A673 (cell line): ENCODE data around the gene PRKCA. TPM values are rescaled to one million over a fixed set of nuclear protein-coding genes. Genes with fewer than 3 reads are reported as not detected.

Experiments
- BruUV-seq: library from RNA; stranded (reverse); fragments of 400-500 nt; replicated peaks from 2 replicates; lab custom pipeline; 2021; lab: Mats Ljungman, UMichigan
- CTCF ChIA-PET: fragments of 300-600 bp; sonication (Branson Sonifier 250); formaldehyde crosslinking; loops from one replicate; lab custom pipeline; 2022; ENCODE audit warnings: antibody characterized with exemption; lab: Charles Lee
- POLR2A ChIA-PET: fragments of 300-600 bp; sonication (Branson Sonifier 250); formaldehyde crosslinking; loops from one replicate; lab custom pipeline; 2022; ENCODE audit warnings: antibody characterized with exemption; ENCODE audit not compliant: low non-redundant PET; lab: Charles Lee
- DNase-seq: peaks from one replicate; pipeline ENCODE4 v3.0.0-alpha.2; 2015; ENCODE audit warnings: low spot score
- H3K27ac ChIP-seq: fragments of 200-600 bp; sonication (generic); 2 replicates; pipeline ENCODE4 v1.5.1; 2016; ENCODE audit warnings: mixed run types, low read depth, mild to moderate bottlenecking, mixed read lengths, antibody characterized with exemption, low read length; ENCODE audit not compliant: poor library complexity, severe bottlenecking
- H3K27me3 ChIP-seq: fragments of 200-600 bp; sonication (generic); replicated peaks from 2 replicates; pipeline ENCODE4 v1.6.1; 2017; ENCODE audit warnings: mixed run types, low read depth, mild to moderate bottlenecking, mixed read lengths, antibody characterized with exemption, low read length; ENCODE audit not compliant: insufficient read depth, poor library complexity
- H3K36me3 ChIP-seq: fragments of 200-600 bp; sonication (generic); 2 replicates; pipeline ENCODE4 v1.6.1; 2016; ENCODE audit warnings: mixed run types, mild to moderate bottlenecking, mixed read lengths, antibody characterized with exemption, low read length; ENCODE audit not compliant: insufficient read depth, poor library complexity, severe bottlenecking
- H3K4me1 ChIP-seq: fragments of 200-600 bp; sonication (generic); 2 replicates; pipeline ENCODE4 v1.6.1; 2017; ENCODE audit warnings: mixed run types, mild to moderate bottlenecking, mixed read lengths, antibody characterized with exemption, low read length; ENCODE audit not compliant: insufficient read depth, poor library complexity, severe bottlenecking
- H3K4me3 ChIP-seq: fragments of 200-600 bp; sonication (generic); 2 replicates; pipeline ENCODE4 v1.5.1; 2016; ENCODE audit warnings: low read depth, mixed run types, mild to moderate bottlenecking, mixed read lengths, low read length; ENCODE audit not compliant: poor library complexity, severe bottlenecking
- H3K9me3 ChIP-seq: fragments of 200-600 bp; sonication (generic); 2 replicates; pipeline ENCODE4 v1.6.1; 2016; ENCODE audit warnings: mixed run types, low read depth, mild to moderate bottlenecking, mixed read lengths, antibody characterized with exemption, low read length; ENCODE audit not compliant: poor library complexity, severe bottlenecking
- CTCF ChIP-seq: fragments of 300-800, 200-600 bp; sonication (generic); conservative IDR thresholded peaks from 2 replicates; pipeline ENCODE4 v1.5.1; 2017; ENCODE audit warnings: low read depth, mild to moderate bottlenecking, antibody characterized with exemption, low read length, moderate library complexity, mixed read lengths
- EZH2 ChIP-seq: fragments of 200-600 bp; sonication (generic); IDR thresholded peaks from 2 replicates; pipeline ENCODE4 v1.6.1; 2017; ENCODE audit warnings: borderline replicate concordance, low read depth, mild to moderate bottlenecking, mixed read lengths, antibody characterized with exemption, low read length; ENCODE audit not compliant: poor library complexity, severe bottlenecking
- intact Hi-C: fragments of 100-400 bp; cut with micrococcal nuclease; formaldehyde crosslinking; loops from one replicate; pipeline ENCODE4 v1.10.0; 2022; ENCODE audit not compliant: unreplicated experiment
- total RNA-seq: library from RNA; stranded (reverse); gene quantifications from 2 replicates; pipeline ENCODE4 v1.2.3, GENCODE V29; 2021

The PRKCA gene
- total RNA-seq, 1 experiment from 2014 or later = 16.3 TPM

GRCh38 chr17:66507982-66508760 is 205.8 kb downstream of the PRKCA start:
- CTCF ChIA-PET = no interaction called here
- no peak for DNase-seq
- no TSS peak for BruUV-seq
- intact Hi-C loops = no loop called here
- Histone ChIP-seq H3K9me3 (no peaks in the 10 kb centered on the region), H3K36me3 (no peaks in the 10 kb centered on the region), H3K4me1 (peaks cover 17% of the 10 kb centered on the region), H3K27me3 (no peaks in the 10 kb centered on the region), H3K27ac (no peak overlapping the region), H3K4me3 (no peak overlapping the region)
- TF ChIP-seq EZH2 (no peak), CTCF (no peak)
- POLR2A ChIA-PET = no interaction called here

- H3K9me3 ChIP-seq = no peaks in the 10 kb centered on the region
- ChIA-PET POLR2A (no interaction called here), CTCF (no interaction called here)
- H3K4me1 ChIP-seq = peaks cover 10% of the 10 kb centered on the region
- no peaks in the 10 kb centered on the region for H3K27me3 ChIP-seq
- TF ChIP-seq CTCF = no peak
- no TSS peak for BruUV-seq
- no peak overlapping the region for H3K27ac ChIP-seq
- DNase-seq = no peak
- H3K4me3 ChIP-seq = no peak overlapping the region
- intact Hi-C loops = no loop called here
- H3K36me3 ChIP-seq = no peaks in the 10 kb centered on the region
Observed at GRCh38 chr17:66508896-66509844, 206.8 kb downstream of the PRKCA start.

DNA sequence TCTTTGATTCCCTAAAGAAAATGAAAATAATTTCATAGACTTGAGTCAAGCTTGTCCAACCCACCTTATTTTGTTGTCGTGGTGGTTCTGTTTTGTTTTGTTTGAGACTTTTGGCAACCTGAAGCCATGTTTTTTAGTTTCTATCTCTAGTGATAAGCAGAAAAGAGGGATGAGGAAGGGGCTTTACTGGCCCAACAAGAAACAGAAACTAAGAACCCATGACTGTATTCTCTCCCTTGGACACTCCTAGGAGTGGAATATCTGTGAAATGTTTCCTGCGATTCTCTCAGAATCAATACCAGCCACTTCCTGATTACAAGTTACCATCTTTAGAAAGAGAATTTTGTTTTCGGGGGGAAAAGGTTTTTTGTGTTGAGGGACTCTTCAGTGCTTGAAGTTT is 207.5 kb downstream of the PRKCA start:
- Histone ChIP-seq H3K36me3 (no peaks in the 10 kb centered on the region), H3K4me3 (no peak overlapping the region), H3K9me3 (no peaks in the 10 kb centered on the region), H3K4me1 (peaks cover 10% of the 10 kb centered on the region), H3K27me3 (no peaks in the 10 kb centered on the region), H3K27ac (no peak overlapping the region)
- POLR2A ChIA-PET = no interaction called here
- CTCF ChIA-PET = no interaction called here
- intact Hi-C loops = no loop called here
- no peak for DNase-seq
- BruUV-seq = no TSS peak
- TF ChIP-seq CTCF (no peak), EZH2 (no peak)
